Lower lobe of right lung (tissue), 2 donors: ENCODE measurements around the gene PTGR1. TPM values are rescaled to one million over a fixed set of nuclear protein-coding genes. Genes with fewer than 3 reads are reported as not detected.

ENCODE experiments used
- ATAC-seq, 2 donors: fragments of 200-7000 bp; cut with Tn5 transposase; one replicate each; pipeline ENCODE4 v1.9.1; 2020 to 2022; ENCODE audit warnings: mild to moderate bottlenecking in 2 of 2, moderate library complexity in 2 of 2
- DNase-seq: peaks from one replicate; pipeline ENCODE4 v3.0.0-alpha.2; 2020
- H3K27ac ChIP-seq: fragments of 200-600 bp; one replicate; pipeline ENCODE4 v1.8.0; 2022
- H3K27me3 ChIP-seq: fragments of 200-600 bp; one replicate; pipeline ENCODE4 v1.8.0; 2022; ENCODE audit warnings: low read depth
- H3K36me3 ChIP-seq: fragments of 200-600 bp; one replicate; pipeline ENCODE4 v1.8.0; 2022; ENCODE audit warnings: mild to moderate bottlenecking
- H3K4me1 ChIP-seq: fragments of 200-600 bp; one replicate; pipeline ENCODE4 v1.8.0; 2022
- H3K4me3 ChIP-seq: fragments of 200-600 bp; one replicate; pipeline ENCODE4 v1.8.0; 2022; ENCODE audit warnings: mild to moderate bottlenecking
- H3K9me3 ChIP-seq: fragments of 200-600 bp; one replicate; pipeline ENCODE4 v1.8.0; 2022
- intact Hi-C: fragments of 100-400 bp; cut with DNase I; formaldehyde crosslinking; loops from one replicate; pipeline ENCODE4 v1.11.0; 2022
- total RNA-seq: library from RNA; stranded (reverse); fragmentation: NEBNext Ultra II Directional; extraction: Animal tissue kit (Norgen Biotek cat#: 25700); gene quantifications from one replicate; pipeline ENCODE4 v1.2.1, GENCODE V29; 2021
- TF ChIP-seq, protein P1 (sequence below): fragments of 200-600 bp; IDR thresholded peaks from one replicate; pipeline ENCODE4 v1.8.0; 2022; ENCODE audit warnings: antibody characterized with exemption, mild to moderate bottlenecking
- donor health status: DM: no; HTN: yes; CAD: no; lungs with severe emphysema.

PTGR1 gene
- total RNA-seq, 1 donor from 2014 or later: 42.7 TPM

DNA sequence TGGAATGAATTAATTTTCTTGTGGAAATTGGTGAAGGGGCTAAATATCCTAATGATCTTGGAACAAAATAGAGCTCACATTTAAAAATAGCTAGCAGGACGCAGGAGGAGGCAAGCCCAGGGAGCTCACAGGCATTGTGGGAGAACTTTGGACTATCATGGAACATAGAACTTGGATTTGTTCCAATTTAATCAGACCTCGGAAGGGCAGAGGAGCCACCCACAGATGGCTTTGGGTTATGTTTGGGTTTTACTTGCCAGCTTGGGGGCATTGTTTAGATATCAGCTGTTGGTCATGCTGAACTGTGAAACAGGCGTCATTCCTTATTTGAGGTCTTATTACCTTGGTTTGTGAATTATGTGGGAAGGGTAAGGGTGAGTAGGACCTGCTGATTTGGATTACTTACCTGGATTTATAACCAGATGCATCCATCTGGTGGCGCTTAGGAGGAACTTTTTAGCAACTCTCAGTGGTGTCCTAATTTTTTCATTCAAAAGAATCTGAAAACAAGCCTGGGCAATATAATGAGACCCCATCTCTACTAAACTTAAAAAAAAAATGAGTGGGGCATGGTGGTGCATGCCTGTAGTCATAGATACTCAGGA is 14.1 kb upstream of the PTGR1 start:
- Histone ChIP-seq H3K36me3 (no peaks in the 10 kb centered on the region), H3K4me3 (no peak overlapping the region), H3K9me3 (no peaks in the 10 kb centered on the region), H3K4me1 (no peaks in the 10 kb centered on the region), H3K27me3 (peaks cover 7% of the 10 kb centered on the region), H3K27ac (no peak overlapping the region)
- no peak for ATAC-seq
- DNase-seq: no peak
- intact Hi-C loops: no loop called here
- TF ChIP-seq, protein P1, sequence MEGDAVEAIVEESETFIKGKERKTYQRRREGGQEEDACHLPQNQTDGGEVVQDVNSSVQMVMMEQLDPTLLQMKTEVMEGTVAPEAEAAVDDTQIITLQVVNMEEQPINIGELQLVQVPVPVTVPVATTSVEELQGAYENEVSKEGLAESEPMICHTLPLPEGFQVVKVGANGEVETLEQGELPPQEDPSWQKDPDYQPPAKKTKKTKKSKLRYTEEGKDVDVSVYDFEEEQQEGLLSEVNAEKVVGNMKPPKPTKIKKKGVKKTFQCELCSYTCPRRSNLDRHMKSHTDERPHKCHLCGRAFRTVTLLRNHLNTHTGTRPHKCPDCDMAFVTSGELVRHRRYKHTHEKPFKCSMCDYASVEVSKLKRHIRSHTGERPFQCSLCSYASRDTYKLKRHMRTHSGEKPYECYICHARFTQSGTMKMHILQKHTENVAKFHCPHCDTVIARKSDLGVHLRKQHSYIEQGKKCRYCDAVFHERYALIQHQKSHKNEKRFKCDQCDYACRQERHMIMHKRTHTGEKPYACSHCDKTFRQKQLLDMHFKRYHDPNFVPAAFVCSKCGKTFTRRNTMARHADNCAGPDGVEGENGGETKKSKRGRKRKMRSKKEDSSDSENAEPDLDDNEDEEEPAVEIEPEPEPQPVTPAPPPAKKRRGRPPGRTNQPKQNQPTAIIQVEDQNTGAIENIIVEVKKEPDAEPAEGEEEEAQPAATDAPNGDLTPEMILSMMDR: no peak

DNA sequence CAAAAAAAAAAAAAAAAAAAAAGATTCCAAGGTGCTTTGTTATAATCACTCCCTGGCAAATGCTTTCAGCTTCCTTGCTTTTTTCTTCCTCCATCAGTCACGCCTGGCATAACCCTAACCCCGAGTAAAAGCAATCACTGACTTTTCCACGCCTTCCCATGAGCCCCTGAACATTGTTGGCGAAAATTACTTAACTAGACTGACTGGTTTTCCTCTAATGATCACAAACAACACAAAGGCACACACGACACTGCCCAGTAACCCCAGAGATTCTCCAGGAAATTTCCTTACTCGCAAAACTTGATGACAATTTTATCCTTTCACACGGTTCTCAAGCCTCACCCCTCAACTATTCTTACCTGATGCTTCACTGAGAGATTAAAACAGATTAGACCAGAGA is 11.4 kb upstream of the PTGR1 start:
- TF ChIP-seq, protein P1: no peak
- peaks cover 7% of the 10 kb centered on the region for H3K27me3 ChIP-seq
- no peak overlapping the region for H3K27ac ChIP-seq
- intact Hi-C loops: no loop called here
- no peaks in the 10 kb centered on the region for H3K9me3 ChIP-seq
- H3K36me3 ChIP-seq: no peaks in the 10 kb centered on the region
- ATAC-seq (no peak), DNase-seq (no peak)
- no peak overlapping the region for H3K4me3 ChIP-seq
- no peaks in the 10 kb centered on the region for H3K4me1 ChIP-seq

DNA sequence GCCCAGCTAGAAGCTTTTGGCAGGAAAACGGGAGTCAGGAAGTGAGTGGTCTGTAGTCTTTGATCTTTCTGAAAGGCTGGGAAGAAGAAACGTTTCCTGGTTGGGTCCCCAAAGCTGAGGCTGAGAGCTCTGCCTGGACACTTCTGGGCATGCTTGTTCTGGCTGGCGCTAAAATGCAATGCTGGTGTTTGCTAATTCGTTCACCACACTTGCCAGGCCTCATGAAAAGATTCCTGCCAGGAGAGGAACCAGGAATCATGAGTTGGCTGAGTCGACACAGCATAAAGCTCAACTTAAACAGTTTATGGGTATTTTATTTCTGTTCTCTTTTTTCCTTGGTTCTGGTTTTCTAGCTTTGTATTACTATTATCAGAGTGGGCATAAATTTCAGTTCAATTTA is 10.7 kb upstream of the PTGR1 start:
- Histone ChIP-seq H3K4me1 (no peaks in the 10 kb centered on the region), H3K36me3 (no peaks in the 10 kb centered on the region), H3K9me3 (no peaks in the 10 kb centered on the region), H3K4me3 (no peak overlapping the region), H3K27me3 (peaks cover 7% of the 10 kb centered on the region), H3K27ac (no peak overlapping the region)
- TF ChIP-seq, protein P1: no peak
- intact Hi-C loops: no loop called here
- ATAC-seq (no peak), DNase-seq (no peak)

DNA sequence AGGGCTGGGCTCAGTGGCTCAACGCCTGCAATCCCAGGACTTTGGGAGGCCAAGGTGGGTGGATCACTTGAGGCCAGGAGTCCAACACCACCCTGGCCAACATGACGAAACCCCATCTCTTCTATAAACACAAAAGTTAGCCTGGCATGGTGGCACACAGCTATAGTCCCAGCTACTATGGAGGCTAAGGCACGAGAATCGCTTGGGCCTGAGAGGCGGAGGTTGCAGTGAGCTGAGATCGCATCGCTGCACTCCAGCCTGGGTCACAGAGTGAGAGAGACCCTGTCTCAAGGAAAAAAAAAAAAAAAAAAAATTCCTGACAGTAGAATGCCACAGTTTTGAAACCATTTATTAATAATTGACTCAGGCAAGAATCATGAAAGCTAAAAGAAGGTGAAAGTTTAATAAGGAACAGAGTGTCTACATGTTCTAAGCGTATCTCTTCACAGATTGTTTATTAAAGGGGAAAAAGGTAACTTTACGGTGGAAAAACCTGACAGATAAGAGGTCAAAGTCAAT is 5.7 kb upstream of the PTGR1 start:
- DNase-seq (no peak), ATAC-seq (no peak)
- intact Hi-C loops: no loop called here
- no peak overlapping the region for H3K4me3 ChIP-seq
- TF ChIP-seq, protein P1: no peak
- H3K27me3 ChIP-seq: peaks cover 6% of the 10 kb centered on the region
- H3K9me3 ChIP-seq: no peaks in the 10 kb centered on the region
- no peaks in the 10 kb centered on the region for H3K36me3 ChIP-seq
- H3K4me1 ChIP-seq: peaks cover under 1% of the 10 kb centered on the region
- no peak overlapping the region for H3K27ac ChIP-seq

DNA sequence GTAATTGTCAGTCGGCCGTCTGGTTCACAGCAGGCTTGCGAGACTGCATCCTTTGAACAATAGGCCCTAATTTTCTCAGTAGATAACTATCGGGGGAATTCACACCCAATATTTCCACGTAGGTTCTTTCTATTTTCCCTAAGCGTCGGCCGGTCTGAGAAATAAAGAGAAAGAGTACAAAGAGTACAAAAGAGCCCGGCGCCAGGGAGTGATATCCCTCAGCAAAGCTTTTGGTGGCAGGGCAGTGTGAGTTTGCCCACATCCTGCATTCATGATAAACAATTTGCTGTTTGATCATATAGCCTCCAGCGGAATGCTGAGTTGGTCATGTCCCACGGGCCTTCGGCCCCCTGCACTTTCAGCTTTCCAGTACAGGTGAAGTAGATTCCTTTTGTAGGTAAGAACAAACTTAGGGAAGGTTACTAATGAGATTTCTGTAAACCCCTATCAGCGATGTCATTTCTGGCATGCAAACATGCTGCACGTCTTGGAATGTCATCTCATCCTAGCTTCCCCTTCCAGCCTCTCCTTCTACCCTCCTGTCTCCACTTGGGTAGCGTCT is 4.7 kb upstream of the PTGR1 start:
- DNase-seq (no peak), ATAC-seq (no peak)
- TF ChIP-seq, protein P1: no peak
- H3K27me3 ChIP-seq: no peaks in the 10 kb centered on the region
- H3K4me1 ChIP-seq: peaks cover 4% of the 10 kb centered on the region
- no peak overlapping the region for H3K27ac ChIP-seq
- H3K36me3 ChIP-seq: no peaks in the 10 kb centered on the region
- H3K4me3 ChIP-seq: no peak overlapping the region
- intact Hi-C loops: no loop called here
- no peaks in the 10 kb centered on the region for H3K9me3 ChIP-seq
